ENCODE results near the gene KCNA3. TPM values are rescaled to one million over a fixed set of nuclear protein-coding genes. Genes with fewer than 3 reads are reported as not detected.

Gene KCNA3
- polyA plus RNA-seq, 3 donors, result 4.8 to 7.7 (median 5.6) TPM

DNA sequence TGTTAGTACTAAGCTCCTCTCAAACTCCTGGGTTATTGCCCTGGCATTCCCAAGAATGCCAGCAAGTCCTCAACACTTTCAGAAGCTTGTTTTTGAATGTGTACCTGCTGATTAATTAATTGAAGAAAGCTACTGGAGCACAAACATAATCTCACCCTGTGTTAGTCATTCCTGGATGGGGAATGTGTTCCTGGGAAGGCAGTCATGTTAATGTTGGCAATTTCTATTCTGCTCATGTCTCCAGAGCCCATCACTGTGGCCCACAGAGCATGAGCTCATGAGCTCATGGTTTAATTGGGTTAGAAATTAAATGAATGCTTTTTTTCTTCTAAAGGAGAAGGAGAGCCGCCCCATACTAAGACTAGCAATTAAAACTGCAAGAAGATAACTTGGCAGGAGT lies 31.9 kb upstream of the KCNA3 start:
- H3K27me3 ChIP-seq (ENCODE audit: control insufficient read depth in 2 of 2, insufficient read depth in 2 of 2, low read length in 2 of 2), result no peaks in the 10 kb centered on the region
- H3K27ac ChIP-seq (ENCODE audit: low read depth in 1 of 2, low read length in 2 of 2), result no peak overlapping the region
- WGBS (ENCODE audit: insufficient coverage), result no CpG with 5 or more reads among the region's 1 CpG
- peaks cover 0 to 8% (median 0%) of the 10 kb centered on the region in 7 donors for H3K9me3 Mint-ChIP-seq
- no peak overlapping the region for H2AFZ ChIP-seq (ENCODE audit: insufficient read depth, low read depth, low read length, poor library complexity, severe bottlenecking)
- no peaks in the 10 kb centered on the region for H3K9me3 ChIP-seq (replicated peaks in 1 of 2; ENCODE audit: control insufficient read depth in 1 of 2, insufficient read depth in 1 of 2, low read length in 2 of 2)
- no peak overlapping the region for H3K4me2 ChIP-seq (replicated peaks; ENCODE audit: extremely low read depth, low read length, poor library complexity, severe bottlenecking)
- H4K20me1 ChIP-seq (ENCODE audit: insufficient read depth, low read length), result no peaks in the 10 kb centered on the region
- no peaks in the 10 kb centered on the region for H3K79me2 ChIP-seq (ENCODE audit: insufficient read depth, low read length)
- TF ChIP-seq, protein P1, sequence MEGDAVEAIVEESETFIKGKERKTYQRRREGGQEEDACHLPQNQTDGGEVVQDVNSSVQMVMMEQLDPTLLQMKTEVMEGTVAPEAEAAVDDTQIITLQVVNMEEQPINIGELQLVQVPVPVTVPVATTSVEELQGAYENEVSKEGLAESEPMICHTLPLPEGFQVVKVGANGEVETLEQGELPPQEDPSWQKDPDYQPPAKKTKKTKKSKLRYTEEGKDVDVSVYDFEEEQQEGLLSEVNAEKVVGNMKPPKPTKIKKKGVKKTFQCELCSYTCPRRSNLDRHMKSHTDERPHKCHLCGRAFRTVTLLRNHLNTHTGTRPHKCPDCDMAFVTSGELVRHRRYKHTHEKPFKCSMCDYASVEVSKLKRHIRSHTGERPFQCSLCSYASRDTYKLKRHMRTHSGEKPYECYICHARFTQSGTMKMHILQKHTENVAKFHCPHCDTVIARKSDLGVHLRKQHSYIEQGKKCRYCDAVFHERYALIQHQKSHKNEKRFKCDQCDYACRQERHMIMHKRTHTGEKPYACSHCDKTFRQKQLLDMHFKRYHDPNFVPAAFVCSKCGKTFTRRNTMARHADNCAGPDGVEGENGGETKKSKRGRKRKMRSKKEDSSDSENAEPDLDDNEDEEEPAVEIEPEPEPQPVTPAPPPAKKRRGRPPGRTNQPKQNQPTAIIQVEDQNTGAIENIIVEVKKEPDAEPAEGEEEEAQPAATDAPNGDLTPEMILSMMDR (IDR thresholded peaks at IDR 0.05), result no peak
- DNase-seq, result no peak
- peaks cover 26% of the 10 kb centered on the region for H3K4me1 Mint-ChIP-seq
- H3K36me3 ChIP-seq (replicated peaks in 1 of 2; ENCODE audit: control insufficient read depth in 1 of 2, insufficient read depth in 2 of 2, low read length in 2 of 2), result no peaks in the 10 kb centered on the region
- peaks cover 0 to 3% (median 0%) of the 10 kb centered on the region in 3 donors for H3K27me3 Mint-ChIP-seq (ENCODE audit: low read depth in 3 of 3)
- no peak overlapping the region for H3K27ac Mint-ChIP-seq
- intact Hi-C loops (cut with micrococcal nuclease), result no loop called here
- H3K4me1 ChIP-seq (ENCODE audit: control insufficient read depth in 1 of 2, insufficient read depth in 2 of 2, low read length in 2 of 2), result peaks cover 13 to 18% of the 10 kb centered on the region in 2 donors
- H3K36me3 Mint-ChIP-seq, result no peaks in the 10 kb centered on the region
- H3K4me3 Mint-ChIP-seq, result no peak overlapping the region
- no peak overlapping the region for H3K4me3 ChIP-seq (replicated peaks in 1 of 3; ENCODE audit: low read depth in 2 of 3, low read length in 3 of 3)
- no peak overlapping the region for H3K9ac ChIP-seq (ENCODE audit: insufficient read depth, low read length, poor library complexity, severe bottlenecking)

DNA sequence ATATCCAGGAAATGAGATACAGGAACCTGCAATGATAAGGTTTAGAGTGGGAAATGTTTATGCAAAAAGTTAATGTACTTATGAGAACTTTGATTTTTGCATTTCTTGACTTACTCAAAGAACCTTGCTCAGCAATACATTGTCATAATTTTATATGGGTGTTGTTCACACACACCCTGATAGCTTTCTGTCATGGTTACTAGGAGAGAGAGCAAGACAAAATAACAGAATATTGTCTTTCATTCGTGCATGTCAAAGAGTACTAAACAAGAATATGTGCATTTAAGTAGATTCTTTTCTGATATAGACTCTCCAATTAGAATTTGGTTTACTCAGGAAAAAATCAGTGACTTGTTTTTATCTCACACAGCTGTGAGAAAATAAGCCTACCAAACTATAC lies 27.5 kb upstream of the KCNA3 start:
- Mint-ChIP-seq H3K4me1 (peaks cover 16% of the 10 kb centered on the region), H3K36me3 (no peaks in the 10 kb centered on the region), H3K27me3 (ENCODE audit: low read depth in 3 of 3) (peaks cover 0 to 3% (median 0%) of the 10 kb centered on the region in 3 donors), H3K4me3 (no peak overlapping the region), H3K27ac (no peak overlapping the region), H3K9me3 (peaks cover 0 to 8% (median 0%) of the 10 kb centered on the region in 7 donors)
- Histone ChIP-seq H3K4me3 (replicated peaks in 1 of 3; ENCODE audit: low read depth in 2 of 3, low read length in 3 of 3) (no peak overlapping the region), H3K4me2 (replicated peaks; ENCODE audit: extremely low read depth, low read length, poor library complexity, severe bottlenecking) (no peak overlapping the region), H3K27me3 (ENCODE audit: control insufficient read depth in 2 of 2, insufficient read depth in 2 of 2, low read length in 2 of 2) (no peaks in the 10 kb centered on the region), H3K27ac (ENCODE audit: low read depth in 1 of 2, low read length in 2 of 2) (no peak overlapping the region), H2AFZ (ENCODE audit: insufficient read depth, low read depth, low read length, poor library complexity, severe bottlenecking) (no peak overlapping the region), H4K20me1 (ENCODE audit: insufficient read depth, low read length) (no peaks in the 10 kb centered on the region), H3K36me3 (replicated peaks in 1 of 2; ENCODE audit: control insufficient read depth in 1 of 2, insufficient read depth in 2 of 2, low read length in 2 of 2) (no peaks in the 10 kb centered on the region), H3K4me1 (ENCODE audit: control insufficient read depth in 1 of 2, insufficient read depth in 2 of 2, low read length in 2 of 2) (peaks cover 2 to 11% of the 10 kb centered on the region in 2 donors), H3K9ac (ENCODE audit: insufficient read depth, low read length, poor library complexity, severe bottlenecking) (no peak overlapping the region), H3K79me2 (ENCODE audit: insufficient read depth, low read length) (no peaks in the 10 kb centered on the region), H3K9me3 (replicated peaks in 1 of 2; ENCODE audit: control insufficient read depth in 1 of 2, insufficient read depth in 1 of 2, low read length in 2 of 2) (no peaks in the 10 kb centered on the region)
- WGBS (ENCODE audit: insufficient coverage), result no CpG with 5 or more reads among the region's 1 CpG
- TF ChIP-seq, protein P1 (IDR thresholded peaks at IDR 0.05), result no peak
- intact Hi-C loops (cut with micrococcal nuclease), result no loop called here
- DNase-seq, result no peak
